WTC11 (cell line): ENCODE measurements around the gene ANKRD29. TPM values are rescaled to one million over a fixed set of nuclear protein-coding genes. Genes with fewer than 3 reads are reported as not detected.

Experiments used
- ATAC-seq: fragments of 200-7000 bp; cut with Tn5 transposase; 2 replicates; pipeline ENCODE4 v1.10.0; 2021; ENCODE audit warnings: mild to moderate bottlenecking, moderate library complexity
- Bru-seq: library from RNA; stranded (reverse); fragments of 400-500 nt; gene quantifications from one replicate; lab custom pipeline; 2021; lab: Mats Ljungman, UMichigan
- CTCF ChIA-PET: fragments of 300-600 bp; sonication (Branson Sonifier 250); formaldehyde crosslinking; loops from one replicate; lab custom pipeline; 2021; ENCODE audit warnings: antibody characterized with exemption; lab: Charles Lee
- POLR2A ChIA-PET: fragments of 350-600 bp; sonication (Branson Sonifier 250); formaldehyde crosslinking; loops from one replicate; lab custom pipeline; 2021; ENCODE audit warnings: antibody characterized with exemption; lab: Charles Lee
- DNase-seq: peaks from one replicate; pipeline ENCODE4 v3.0.0; 2021; ENCODE audit warnings: low spot score
- H3K27ac Mint-ChIP-seq: 2 replicates; pipeline ENCODE4 v1.8.0; 2021; ENCODE audit warnings: mixed read lengths
- H3K27me3 Mint-ChIP-seq: 2 replicates; pipeline ENCODE4 v1.8.0; 2021; ENCODE audit warnings: low read depth, mild to moderate bottlenecking, moderate library complexity, mixed read lengths
- H3K36me3 Mint-ChIP-seq: 2 replicates; pipeline ENCODE4 v1.8.0; 2021; ENCODE audit warnings: mixed read lengths
- H3K4me1 Mint-ChIP-seq: 2 replicates; pipeline ENCODE4 v1.8.0; 2022; ENCODE audit warnings: mixed read lengths
- H3K4me3 Mint-ChIP-seq: 2 replicates; pipeline ENCODE4 v1.8.0; 2021; ENCODE audit warnings: mild to moderate bottlenecking, moderate library complexity, mixed read lengths
- H3K9me3 Mint-ChIP-seq: 2 replicates; pipeline ENCODE4 v1.8.0; 2021; ENCODE audit warnings: mixed read lengths
- KAT7 ChIP-seq: sonication (generic); formaldehyde crosslinking; IDR thresholded peaks from 2 replicates; pipeline ENCODE4 v1.8.1; 2023; ENCODE audit warnings: missing genetic modification reagents, mild to moderate bottlenecking, borderline replicate concordance
- NFATC4 ChIP-seq: fragments of 250-450 bp; sonication (Bioruptor Pico); IDR thresholded peaks from 2 replicates; pipeline ENCODE4 v1.9.0; 2021; ENCODE audit warnings: mild to moderate bottlenecking
- TP53 ChIP-seq: sonication (generic); formaldehyde crosslinking; IDR thresholded peaks from 2 replicates; pipeline ENCODE4 v1.8.1; 2023; ENCODE audit warnings: mild to moderate bottlenecking, missing genetic modification reagents
- ZBTB21 ChIP-seq: sonication (generic); formaldehyde crosslinking; IDR thresholded peaks from 2 replicates; pipeline ENCODE4 v1.8.1; 2023; ENCODE audit warnings: mild to moderate bottlenecking, missing genetic modification reagents, borderline replicate concordance
- ZBTB43 ChIP-seq: sonication (generic); formaldehyde crosslinking; IDR thresholded peaks from 2 replicates; pipeline ENCODE4 v1.8.1; 2023; ENCODE audit warnings: mild to moderate bottlenecking, missing genetic modification reagents
- long read RNA-seq, 3 experiments: library from RNA in 1 of 3; library from capped mRNA in 1 of 3; library from polyadenylated mRNA in 1 of 3; unstranded in 2 of 3; stranded (forward) in 1 of 3; transcript quantifications; one replicate each; pipeline ENCODE4 v2.0.0, GENCODE V29; 2021
- total RNA-seq: library from RNA; stranded (reverse); gene quantifications from 3 replicates; pipeline ENCODE4 v1.2.3, GENCODE V29; 2021
- TF ChIP-seq, protein P1 (sequence below): sonication (generic); formaldehyde crosslinking; IDR thresholded peaks from 2 replicates; pipeline ENCODE4 v1.8.1; 2023; ENCODE audit warnings: mild to moderate bottlenecking, missing genetic modification reagents, borderline replicate concordance
- TF ChIP-seq, protein P2 (sequence below): fragments of 250-450 bp; sonication (Bioruptor Pico); conservative IDR thresholded peaks from 2 replicates; pipeline ENCODE4 v1.9.0; 2021; ENCODE audit warnings: mild to moderate bottlenecking
- TF ChIP-seq, protein P3 (sequence below): sonication (generic); formaldehyde crosslinking; IDR thresholded peaks from 2 replicates; pipeline ENCODE4 v1.8.0; 2023; ENCODE audit warnings: missing genetic modification reagents
- TF ChIP-seq, protein P4 (sequence below): fragments of 250-450 bp; sonication (Bioruptor Pico); IDR thresholded peaks from 2 replicates; pipeline ENCODE4 v1.9.0; 2021; ENCODE audit warnings: mild to moderate bottlenecking
- TF ChIP-seq, protein P5 (sequence below): sonication (generic); formaldehyde crosslinking; IDR thresholded peaks from 2 replicates; pipeline ENCODE4 v1.8.1; 2023; ENCODE audit warnings: mild to moderate bottlenecking, missing genetic modification reagents, moderate library complexity

Gene ANKRD29, protein sequence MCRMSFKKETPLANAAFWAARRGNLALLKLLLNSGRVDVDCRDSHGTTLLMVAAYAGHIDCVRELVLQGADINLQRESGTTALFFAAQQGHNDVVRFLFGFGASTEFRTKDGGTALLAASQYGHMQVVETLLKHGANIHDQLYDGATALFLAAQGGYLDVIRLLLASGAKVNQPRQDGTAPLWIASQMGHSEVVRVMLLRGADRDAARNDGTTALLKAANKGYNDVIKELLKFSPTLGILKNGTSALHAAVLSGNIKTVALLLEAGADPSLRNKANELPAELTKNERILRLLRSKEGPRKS
- total RNA-seq: 3.3 to 4.9 TPM (median 3.7 TPM) in 3 replicates
- Bru-seq, nascent RNA: percentile 41 among the genes with signal in this experiment
- long read RNA-seq, experiment 1, partial matches to known transcripts: 0 of 7 reads
- long read RNA-seq, experiment 1, other reads (novel, unspliced or antisense): 4 of 7 reads
- long read RNA-seq, experiment 2, partial matches to known transcripts: 0 of 5 reads
- long read RNA-seq, experiment 2, other reads (novel, unspliced or antisense): 2 of 5 reads
- long read RNA-seq, experiment 3, transcript ANKRD29-202 (2 exons, 846 nt): major isoform, 5 of 7 reads
- long read RNA-seq, experiment 3, partial matches to known transcripts: 0 of 7 reads
- long read RNA-seq, experiment 3, other reads (novel, unspliced or antisense): 2 of 7 reads

DNA sequence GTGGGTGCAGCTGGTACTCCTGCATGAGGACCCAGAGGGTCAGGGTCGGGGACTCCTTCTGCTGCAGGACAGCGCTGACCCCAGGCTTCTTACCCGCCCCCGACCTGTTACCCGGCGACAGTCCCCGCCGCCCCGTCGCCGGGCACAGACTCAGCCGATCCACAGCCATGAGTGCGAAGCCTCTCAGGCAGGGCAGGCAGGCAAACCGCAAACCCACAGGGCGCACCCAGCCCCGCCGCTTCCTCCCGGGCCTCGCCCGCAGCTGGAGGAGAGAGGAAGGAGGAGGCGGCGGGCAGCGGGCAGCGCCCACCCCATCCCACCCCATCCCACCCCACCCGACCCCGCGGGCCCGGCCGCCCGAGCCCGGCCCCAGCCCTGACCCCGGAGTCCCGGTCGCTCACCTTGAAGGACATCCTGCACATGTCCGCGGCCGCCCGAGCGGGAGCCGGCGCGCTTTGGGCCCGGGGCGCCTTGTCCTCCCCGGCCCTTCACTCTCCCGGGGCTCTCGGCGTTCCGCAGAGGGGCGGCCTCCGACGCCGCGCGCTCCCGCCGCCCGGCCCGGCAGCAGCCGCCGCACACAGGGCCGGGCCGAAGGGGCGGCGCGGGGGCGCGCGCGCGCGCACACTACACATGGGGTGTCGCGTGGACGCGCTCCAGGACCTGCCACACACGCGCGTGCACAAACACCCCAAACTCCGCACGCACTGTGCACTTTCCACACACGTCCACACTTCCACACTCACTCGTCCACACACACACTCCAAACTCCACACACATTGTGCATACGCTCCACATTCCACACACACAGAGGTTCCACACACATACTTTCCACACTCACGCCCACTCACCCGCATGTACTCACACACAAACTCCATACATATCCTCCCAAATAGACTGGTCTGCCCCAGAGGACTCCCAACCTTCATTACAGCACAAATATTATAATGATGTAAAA lies at the start of gene ANKRD29:
TSS of gene ANKRD29 (minus strand) at position 603 of the 955 bp plus-strand sequence. CDS start at position 422, 181 bp downstream.
- Mint-ChIP-seq H3K4me3 (peak within 1 kb of the TSS; percentile 76), H3K4me1 (peaks cover 34% of the 10 kb centered on the region), H3K27me3 (peaks cover 24% of the 10 kb centered on the region), H3K36me3 (no peaks in the 10 kb centered on the region), H3K27ac (no peak within 1 kb of the TSS), H3K9me3 (no peaks in the 10 kb centered on the region)
- POLR2A ChIA-PET: no interaction called here
- TF ChIP-seq KAT7 (CRISPR knock-in tag) (no peak), NFATC4 (CRISPR knock-in tag) (no peak)
- TF ChIP-seq, protein P1, sequence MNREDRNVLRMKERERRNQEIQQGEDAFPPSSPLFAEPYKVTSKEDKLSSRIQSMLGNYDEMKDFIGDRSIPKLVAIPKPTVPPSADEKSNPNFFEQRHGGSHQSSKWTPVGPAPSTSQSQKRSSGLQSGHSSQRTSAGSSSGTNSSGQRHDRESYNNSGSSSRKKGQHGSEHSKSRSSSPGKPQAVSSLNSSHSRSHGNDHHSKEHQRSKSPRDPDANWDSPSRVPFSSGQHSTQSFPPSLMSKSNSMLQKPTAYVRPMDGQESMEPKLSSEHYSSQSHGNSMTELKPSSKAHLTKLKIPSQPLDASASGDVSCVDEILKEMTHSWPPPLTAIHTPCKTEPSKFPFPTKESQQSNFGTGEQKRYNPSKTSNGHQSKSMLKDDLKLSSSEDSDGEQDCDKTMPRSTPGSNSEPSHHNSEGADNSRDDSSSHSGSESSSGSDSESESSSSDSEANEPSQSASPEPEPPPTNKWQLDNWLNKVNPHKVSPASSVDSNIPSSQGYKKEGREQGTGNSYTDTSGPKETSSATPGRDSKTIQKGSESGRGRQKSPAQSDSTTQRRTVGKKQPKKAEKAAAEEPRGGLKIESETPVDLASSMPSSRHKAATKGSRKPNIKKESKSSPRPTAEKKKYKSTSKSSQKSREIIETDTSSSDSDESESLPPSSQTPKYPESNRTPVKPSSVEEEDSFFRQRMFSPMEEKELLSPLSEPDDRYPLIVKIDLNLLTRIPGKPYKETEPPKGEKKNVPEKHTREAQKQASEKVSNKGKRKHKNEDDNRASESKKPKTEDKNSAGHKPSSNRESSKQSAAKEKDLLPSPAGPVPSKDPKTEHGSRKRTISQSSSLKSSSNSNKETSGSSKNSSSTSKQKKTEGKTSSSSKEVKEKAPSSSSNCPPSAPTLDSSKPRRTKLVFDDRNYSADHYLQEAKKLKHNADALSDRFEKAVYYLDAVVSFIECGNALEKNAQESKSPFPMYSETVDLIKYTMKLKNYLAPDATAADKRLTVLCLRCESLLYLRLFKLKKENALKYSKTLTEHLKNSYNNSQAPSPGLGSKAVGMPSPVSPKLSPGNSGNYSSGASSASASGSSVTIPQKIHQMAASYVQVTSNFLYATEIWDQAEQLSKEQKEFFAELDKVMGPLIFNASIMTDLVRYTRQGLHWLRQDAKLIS (CRISPR knock-in tag): no peak
- TF ChIP-seq, protein P2, sequence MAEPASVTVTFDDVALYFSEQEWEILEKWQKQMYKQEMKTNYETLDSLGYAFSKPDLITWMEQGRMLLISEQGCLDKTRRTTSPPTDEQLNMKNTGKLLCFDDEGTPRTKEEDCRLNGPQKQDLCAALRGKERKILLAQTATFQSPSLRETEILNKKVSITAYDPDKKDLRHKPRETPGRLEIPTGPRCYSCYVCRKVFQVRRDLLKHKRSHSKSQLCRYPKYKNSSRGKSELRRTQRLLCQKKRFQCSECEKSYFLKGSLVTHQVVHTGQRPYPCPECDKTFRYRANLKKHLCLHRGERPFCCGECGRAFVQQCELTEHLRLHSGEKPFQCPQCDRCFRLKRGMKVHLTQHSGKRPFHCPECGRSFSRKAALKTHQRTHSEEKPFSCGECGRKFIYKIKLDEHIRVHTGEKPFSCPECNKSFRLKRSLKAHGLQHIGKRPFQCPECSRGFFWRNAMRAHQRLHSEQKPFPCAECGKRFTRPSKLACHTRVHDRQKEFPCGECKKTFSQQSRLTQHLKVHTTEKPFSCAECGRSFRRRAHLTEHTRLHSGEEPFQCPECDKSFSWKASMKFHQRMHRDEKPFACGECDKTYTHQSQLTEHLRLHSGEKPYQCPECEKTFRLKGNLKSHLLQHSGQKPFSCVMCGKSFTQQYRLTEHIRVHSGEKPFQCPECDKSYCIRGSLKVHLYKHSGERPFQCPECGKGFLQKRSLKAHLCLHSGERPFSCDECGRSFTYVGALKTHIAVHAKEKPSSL (CRISPR knock-in tag): no peak
- TF ChIP-seq, protein P3, sequence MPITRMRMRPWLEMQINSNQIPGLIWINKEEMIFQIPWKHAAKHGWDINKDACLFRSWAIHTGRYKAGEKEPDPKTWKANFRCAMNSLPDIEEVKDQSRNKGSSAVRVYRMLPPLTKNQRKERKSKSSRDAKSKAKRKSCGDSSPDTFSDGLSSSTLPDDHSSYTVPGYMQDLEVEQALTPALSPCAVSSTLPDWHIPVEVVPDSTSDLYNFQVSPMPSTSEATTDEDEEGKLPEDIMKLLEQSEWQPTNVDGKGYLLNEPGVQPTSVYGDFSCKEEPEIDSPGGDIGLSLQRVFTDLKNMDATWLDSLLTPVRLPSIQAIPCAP (CRISPR knock-in tag): no peak
- ATAC-seq (peak; percentile 89), DNase-seq (peak; percentile 69)
- CTCF ChIA-PET: interaction anchor here (0.7 to 1.2 kb wide), 3 partner anchors 9 to 225 kb away, joined by 3 to 4 read pairs (median 3); no protein-coding TSS in a partner anchor

- ChIA-PET POLR2A (no interaction called here), CTCF (interaction anchor here (0.7 kb wide), 1 partner anchor 137 kb away, joined by 4 read pairs; no protein-coding TSS in a partner anchor)
- H3K4me1 Mint-ChIP-seq: peaks cover 4% of the 10 kb centered on the region
- H3K9me3 Mint-ChIP-seq: peaks cover 7% of the 10 kb centered on the region
- no peak for ATAC-seq
- H3K27ac Mint-ChIP-seq: no peak overlapping the region
- no peaks in the 10 kb centered on the region for H3K36me3 Mint-ChIP-seq
- no peak overlapping the region for H3K4me3 Mint-ChIP-seq
- TF ChIP-seq ZBTB21 (CRISPR knock-in tag): no peak
- TF ChIP-seq, protein P4, sequence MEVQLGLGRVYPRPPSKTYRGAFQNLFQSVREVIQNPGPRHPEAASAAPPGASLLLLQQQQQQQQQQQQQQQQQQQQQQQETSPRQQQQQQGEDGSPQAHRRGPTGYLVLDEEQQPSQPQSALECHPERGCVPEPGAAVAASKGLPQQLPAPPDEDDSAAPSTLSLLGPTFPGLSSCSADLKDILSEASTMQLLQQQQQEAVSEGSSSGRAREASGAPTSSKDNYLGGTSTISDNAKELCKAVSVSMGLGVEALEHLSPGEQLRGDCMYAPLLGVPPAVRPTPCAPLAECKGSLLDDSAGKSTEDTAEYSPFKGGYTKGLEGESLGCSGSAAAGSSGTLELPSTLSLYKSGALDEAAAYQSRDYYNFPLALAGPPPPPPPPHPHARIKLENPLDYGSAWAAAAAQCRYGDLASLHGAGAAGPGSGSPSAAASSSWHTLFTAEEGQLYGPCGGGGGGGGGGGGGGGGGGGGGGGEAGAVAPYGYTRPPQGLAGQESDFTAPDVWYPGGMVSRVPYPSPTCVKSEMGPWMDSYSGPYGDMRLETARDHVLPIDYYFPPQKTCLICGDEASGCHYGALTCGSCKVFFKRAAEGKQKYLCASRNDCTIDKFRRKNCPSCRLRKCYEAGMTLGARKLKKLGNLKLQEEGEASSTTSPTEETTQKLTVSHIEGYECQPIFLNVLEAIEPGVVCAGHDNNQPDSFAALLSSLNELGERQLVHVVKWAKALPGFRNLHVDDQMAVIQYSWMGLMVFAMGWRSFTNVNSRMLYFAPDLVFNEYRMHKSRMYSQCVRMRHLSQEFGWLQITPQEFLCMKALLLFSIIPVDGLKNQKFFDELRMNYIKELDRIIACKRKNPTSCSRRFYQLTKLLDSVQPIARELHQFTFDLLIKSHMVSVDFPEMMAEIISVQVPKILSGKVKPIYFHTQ: no peak
- TF ChIP-seq ZBTB43: no peak
- TF ChIP-seq, protein P5, sequence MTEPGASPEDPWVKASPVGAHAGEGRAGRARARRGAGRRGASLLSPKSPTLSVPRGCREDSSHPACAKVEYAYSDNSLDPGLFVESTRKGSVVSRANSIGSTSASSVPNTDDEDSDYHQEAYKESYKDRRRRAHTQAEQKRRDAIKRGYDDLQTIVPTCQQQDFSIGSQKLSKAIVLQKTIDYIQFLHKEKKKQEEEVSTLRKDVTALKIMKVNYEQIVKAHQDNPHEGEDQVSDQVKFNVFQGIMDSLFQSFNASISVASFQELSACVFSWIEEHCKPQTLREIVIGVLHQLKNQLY: no peak
- no peak for TF ChIP-seq TP53 (CRISPR knock-in tag)
- TF ChIP-seq, all 79 proteins: peak for 0
- H3K27me3 Mint-ChIP-seq: no peaks in the 10 kb centered on the region; the same call in 1 of the 2 replicates
- DNase-seq: no peak
Measured at GRCh38 chr18:23712445-23712844, 49.7 kb upstream of the ANKRD29 start.
